ENCODE data around the gene PSMD13. TPM values are rescaled to one million over a fixed set of nuclear protein-coding genes. Genes with fewer than 3 reads are reported as not detected.

The PSMD13 gene
- total RNA-seq, 1 experiment from 2014 or later: 141 TPM

DNA sequence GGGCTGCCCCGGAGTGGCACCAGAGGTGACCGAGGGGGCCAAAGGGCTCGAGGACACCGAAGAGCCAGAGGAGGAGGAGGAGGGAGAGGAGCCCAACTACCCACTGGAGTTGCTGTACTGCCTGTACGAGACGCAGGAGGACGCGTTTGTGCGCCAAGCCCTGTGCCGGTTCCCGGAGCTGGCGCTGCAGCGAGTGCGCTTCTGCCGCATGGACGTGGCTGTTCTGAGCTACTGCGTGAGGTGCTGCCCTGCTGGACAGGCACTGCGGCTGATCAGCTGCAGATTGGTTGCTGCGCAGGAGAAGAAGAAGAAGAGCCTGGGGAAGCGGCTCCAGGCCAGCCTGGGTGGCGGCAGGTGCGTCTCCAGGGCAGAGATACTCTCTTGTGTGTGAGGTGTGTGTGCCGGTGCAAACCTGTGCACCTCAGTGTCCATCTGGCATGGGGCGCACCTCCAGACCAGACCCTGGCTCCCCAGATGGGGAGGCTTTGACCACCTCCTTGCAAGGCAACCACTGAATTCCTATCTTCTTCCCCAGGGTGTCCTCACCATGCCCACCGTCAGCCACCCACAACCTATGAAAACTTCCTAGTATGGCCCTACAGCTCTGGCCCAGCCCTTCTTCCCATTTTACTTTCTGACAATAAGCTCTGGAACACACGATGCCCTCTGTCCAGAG, 44.8 kb downstream of the PSMD13 start:
- no peak overlapping the region for H3K56ac ChIP-seq (ENCODE audit: insufficient read length, low read depth, low read length)
- no peaks in the 10 kb centered on the region for H3K4me1 ChIP-seq (ENCODE audit: insufficient read depth, low read length)
- no peak overlapping the region for H3K4me3 Mint-ChIP-seq
- H2BK120ac ChIP-seq (ENCODE audit: low read depth, low read length, poor library complexity, severe bottlenecking): no peak overlapping the region
- no peak overlapping the region; the same call in 1 of the 2 replicates for H3K14ac ChIP-seq (ENCODE audit: insufficient read depth, low read length)
- H3K9me3 ChIP-seq (ENCODE audit: control insufficient read depth, low read depth, low read length): no peaks in the 10 kb centered on the region
- no peaks in the 10 kb centered on the region for H3K23me2 ChIP-seq (ENCODE audit: insufficient read length, low read depth, low read length, poor library complexity, severe bottlenecking)
- no peak overlapping the region for H2AFZ ChIP-seq (ENCODE audit: low read length)
- H4K5ac ChIP-seq (ENCODE audit: insufficient read length, low read depth, low read length): no peak overlapping the region
- H3K27ac ChIP-seq (ENCODE audit: insufficient read length, low read depth, low read length): no peak overlapping the region
- H2BK12ac ChIP-seq (ENCODE audit: insufficient read length, low read depth, low read length): no peak overlapping the region
- no peak overlapping the region for H2BK15ac ChIP-seq (ENCODE audit: low read depth, low read length)
- H3K9ac ChIP-seq (ENCODE audit: extremely low read depth, insufficient read length, low read length): no peak overlapping the region
- no peaks in the 10 kb centered on the region for H4K20me1 ChIP-seq (ENCODE audit: control insufficient read depth, insufficient read depth, insufficient read length)
- WGBS (ENCODE audit: extremely low coverage, insufficient read length, low lambda C conversion rate): no CpG with 5 or more reads among the region's 26 CpGs
- H2BK5ac ChIP-seq (ENCODE audit: insufficient read length, low read length): no peak overlapping the region
- no peak overlapping the region for H2BK20ac ChIP-seq (ENCODE audit: low read depth, low read length, poor library complexity, severe bottlenecking)
- no peak overlapping the region for H3K4ac ChIP-seq (ENCODE audit: low read depth, low read length)
- peaks cover 24 to 33% of the 10 kb centered on the region in 2 experiments for H3K4me1 Mint-ChIP-seq
- no peak overlapping the region for H2AK5ac ChIP-seq (ENCODE audit: insufficient read length, low read length)
- H3K18ac ChIP-seq (ENCODE audit: insufficient read length, low read depth, low read length): no peak overlapping the region
- no peaks in the 10 kb centered on the region; the same call in none of the 2 replicates for H3K27me3 Mint-ChIP-seq (ENCODE audit: low read depth)
- no peak overlapping the region for H3K4me2 ChIP-seq (ENCODE audit: insufficient read depth, insufficient read length, low read length)
- H3K23ac ChIP-seq (ENCODE audit: insufficient read length, low read depth, low read length): no peak overlapping the region
- H4K8ac ChIP-seq (replicated peaks; ENCODE audit: insufficient read length, low read depth, low read length): no peak overlapping the region
- TF ChIP-seq, protein P1, sequence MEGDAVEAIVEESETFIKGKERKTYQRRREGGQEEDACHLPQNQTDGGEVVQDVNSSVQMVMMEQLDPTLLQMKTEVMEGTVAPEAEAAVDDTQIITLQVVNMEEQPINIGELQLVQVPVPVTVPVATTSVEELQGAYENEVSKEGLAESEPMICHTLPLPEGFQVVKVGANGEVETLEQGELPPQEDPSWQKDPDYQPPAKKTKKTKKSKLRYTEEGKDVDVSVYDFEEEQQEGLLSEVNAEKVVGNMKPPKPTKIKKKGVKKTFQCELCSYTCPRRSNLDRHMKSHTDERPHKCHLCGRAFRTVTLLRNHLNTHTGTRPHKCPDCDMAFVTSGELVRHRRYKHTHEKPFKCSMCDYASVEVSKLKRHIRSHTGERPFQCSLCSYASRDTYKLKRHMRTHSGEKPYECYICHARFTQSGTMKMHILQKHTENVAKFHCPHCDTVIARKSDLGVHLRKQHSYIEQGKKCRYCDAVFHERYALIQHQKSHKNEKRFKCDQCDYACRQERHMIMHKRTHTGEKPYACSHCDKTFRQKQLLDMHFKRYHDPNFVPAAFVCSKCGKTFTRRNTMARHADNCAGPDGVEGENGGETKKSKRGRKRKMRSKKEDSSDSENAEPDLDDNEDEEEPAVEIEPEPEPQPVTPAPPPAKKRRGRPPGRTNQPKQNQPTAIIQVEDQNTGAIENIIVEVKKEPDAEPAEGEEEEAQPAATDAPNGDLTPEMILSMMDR (conservative IDR thresholded peaks at IDR 0.05): no peak
- H3K9me3 Mint-ChIP-seq: peaks cover 0 to 2% of the 10 kb centered on the region in 2 experiments; a peak in 1 of 5 replicates
- H3K36me3 Mint-ChIP-seq (ENCODE audit: insufficient read depth in 1 of 3, low read depth in 3 of 3): no peaks in the 10 kb centered on the region; a peak in 2 of 7 replicates
- no peak overlapping the region; a peak in 1 of 7 replicates for H3K27ac Mint-ChIP-seq
- no peaks in the 10 kb centered on the region for H3K27me3 ChIP-seq (ENCODE audit: insufficient read depth, low read length)
- DNase-seq: no peak
- no peak overlapping the region for H3T11ph ChIP-seq (ENCODE audit: low read length)
- no peaks in the 10 kb centered on the region for H3K79me2 ChIP-seq (ENCODE audit: insufficient read depth, low read length)
- no peaks in the 10 kb centered on the region for H3K79me1 ChIP-seq (ENCODE audit: insufficient read depth, low read depth, low read length, poor library complexity, severe bottlenecking)
- no peak overlapping the region for H4K91ac ChIP-seq (ENCODE audit: insufficient read length, low read depth, low read length)

Measured in H9 (cell line).